ENCODE results near the gene IGSF11.

The IGSF11 gene

GRCh38 chr3:118942195-118942594 is 92.5 kb downstream of the IGSF11 start:
- no peak for DNase-seq (ENCODE audit: low read depth)
- TF ChIP-seq CTCF (conservative IDR thresholded peaks at IDR 0.05; ENCODE audit: low read depth, low read length): no peak
- H3K4me3 ChIP-seq (ENCODE audit: low read length): no peak overlapping the region

GRCh38 chr3:118941236-118941635 is 93.4 kb downstream of the IGSF11 start:
- no peak for TF ChIP-seq CTCF (conservative IDR thresholded peaks at IDR 0.05; ENCODE audit: low read depth, low read length)
- DNase-seq (ENCODE audit: low read depth): no peak
- H3K4me3 ChIP-seq (ENCODE audit: low read length): no peak overlapping the region

- DNase-seq (ENCODE audit: low read depth): peak; percentile 47
- no peak for TF ChIP-seq CTCF (conservative IDR thresholded peaks at IDR 0.05; ENCODE audit: low read depth, low read length)
- H3K4me3 ChIP-seq (ENCODE audit: low read length): no peak overlapping the region
Observed at GRCh38 chr3:118938183-118938961, 96.3 kb downstream of the IGSF11 start.

GRCh38 chr3:118936811-118937210 is 97.8 kb downstream of the IGSF11 start:
- no peak for TF ChIP-seq CTCF (conservative IDR thresholded peaks at IDR 0.05; ENCODE audit: low read depth, low read length)
- H3K4me3 ChIP-seq (ENCODE audit: low read length): no peak overlapping the region
- no peak for DNase-seq (ENCODE audit: low read depth)

- no peak for TF ChIP-seq CTCF (conservative IDR thresholded peaks at IDR 0.05; ENCODE audit: low read depth, low read length)
- no peak overlapping the region for H3K4me3 ChIP-seq (ENCODE audit: low read length)
- no peak for DNase-seq (ENCODE audit: low read depth)
Observed at GRCh38 chr3:118932822-118933558, 101.7 kb downstream of the IGSF11 start.

- no peak for TF ChIP-seq CTCF (conservative IDR thresholded peaks at IDR 0.05; ENCODE audit: low read depth, low read length)
- DNase-seq (ENCODE audit: low read depth): no peak
- no peak overlapping the region for H3K4me3 ChIP-seq (ENCODE audit: low read length)
Observed at GRCh38 chr3:118931996-118932395, 102.7 kb downstream of the IGSF11 start.

GRCh38 chr3:118927449-118927848 is 107.2 kb downstream of the IGSF11 start:
- no peak for TF ChIP-seq CTCF (conservative IDR thresholded peaks at IDR 0.05; ENCODE audit: low read depth, low read length)
- no peak for DNase-seq (ENCODE audit: low read depth)
- H3K4me3 ChIP-seq (ENCODE audit: low read length): no peak overlapping the region

All from retinal pigment epithelial cell (primary cell).